HG03175 (cell line): Measurements from ENCODE around the gene UBL5.
"Not testable (repeated sequence)": the region's sequence is repeated elsewhere in the genome, so short reads cannot be mapped to it uniquely, and the experiment has no call there.

ENCODE experiments used
- ATAC-seq: cut with Tn5 transposase; IDR thresholded peaks from one replicate; pipeline ENCODE4 v1.9.1; 2021; ENCODE audit warnings: mild to moderate bottlenecking, moderate library complexity; ENCODE audit not compliant: unreplicated experiment

The UBL5 gene

GRCh38 chr19:9808855-9809824, 18.6 kb upstream of the UBL5 start:
- no peak for ATAC-seq

GRCh38 chr19:9811139-9811538, 16.6 kb upstream of the UBL5 start:
- ATAC-seq = no peak

GRCh38 chr19:9818175-9818733, 9.5 kb upstream of the UBL5 start:
- ATAC-seq = no peak

- ATAC-seq = peak; percentile 88
Measured at GRCh38 chr19:9818734-9819595, 8.8 kb upstream of the UBL5 start, which contains the start of gene FBXL12. FBXL12 (minus strand) TSS chr19:9819079; CDS start chr19:9818813, 266 bp downstream.

GRCh38 chr19:9819596-9819909, 8.2 kb upstream of the UBL5 start:
- ATAC-seq = no peak

- ATAC-seq = not testable (repeated sequence)
Measured at GRCh38 chr19:9820034-9820433, 7.7 kb upstream of the UBL5 start.

DNA sequence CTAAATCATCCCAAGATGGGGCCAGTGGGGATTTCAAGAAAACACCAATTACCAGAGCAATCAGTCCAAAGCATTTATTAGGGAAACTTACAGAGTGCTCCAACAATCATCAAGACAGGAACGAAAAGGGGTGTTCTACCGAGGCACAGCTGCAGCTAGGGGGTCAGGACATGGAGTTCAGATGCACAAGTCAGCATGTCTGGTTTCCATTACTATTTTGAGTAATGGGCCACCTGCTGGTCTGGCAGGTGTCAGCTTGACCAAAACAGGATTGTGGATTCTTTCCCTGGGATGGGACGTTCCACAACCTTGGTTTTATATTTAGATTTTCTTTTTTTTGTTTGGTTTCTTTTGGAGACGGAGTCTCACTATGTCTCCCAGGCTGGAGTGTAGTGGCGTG, 3.9 kb upstream of the UBL5 start:
- no peak for ATAC-seq

DNA sequence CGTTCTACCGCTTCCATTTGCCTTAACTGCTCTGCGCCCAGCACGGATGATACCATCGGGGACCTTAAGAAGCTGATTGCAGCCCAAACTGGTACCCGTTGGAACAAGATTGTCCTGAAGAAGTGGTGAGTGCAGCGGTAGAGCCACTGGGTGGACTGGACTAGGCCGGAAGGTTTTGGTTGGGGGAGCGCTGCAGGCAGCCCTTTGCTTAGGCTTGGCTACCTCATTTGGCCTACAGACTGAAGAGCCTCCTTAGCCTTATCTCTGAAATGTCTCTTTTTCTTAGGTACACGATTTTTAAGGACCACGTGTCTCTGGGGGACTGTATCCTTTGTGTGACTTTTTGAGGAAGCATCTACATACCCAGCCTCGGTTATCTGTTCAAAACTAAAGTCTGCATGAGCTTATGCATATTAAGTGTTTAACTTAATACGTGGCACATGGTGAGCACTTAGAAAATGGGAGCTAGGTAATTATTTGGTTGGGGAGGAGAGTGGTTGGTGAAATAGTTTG, 889 bp downstream of the UBL5 start:
- ATAC-seq = no peak

DNA sequence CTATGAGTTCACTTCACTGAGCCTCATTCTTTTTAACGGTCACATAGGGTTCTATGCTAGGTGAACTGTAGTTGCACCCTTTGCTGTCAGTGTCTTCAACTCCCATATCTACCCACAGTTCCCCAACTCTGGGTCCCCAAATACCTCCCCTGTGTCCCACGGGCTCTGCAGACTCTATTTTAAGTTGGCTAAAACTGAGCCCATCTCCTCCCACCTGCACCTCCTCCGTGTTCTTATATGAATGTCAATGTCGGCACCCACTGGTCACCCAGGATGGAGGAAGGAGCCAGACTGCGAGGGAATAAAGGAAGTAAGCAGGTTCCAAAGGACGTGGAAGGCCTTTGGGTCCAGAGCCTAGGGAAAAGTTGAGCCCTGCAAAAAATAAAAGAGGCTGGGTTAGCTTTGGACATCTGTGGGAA, 6.6 kb downstream of the UBL5 start:
- no peak for ATAC-seq

GRCh38 chr19:9834726-9835506, 7.2 kb downstream of the UBL5 start, which contains the start of gene PIN1:
PIN1 (plus strand) TSS chr19:9835318; CDS start chr19:9835345, 27 bp downstream.
- ATAC-seq = peak; percentile 95

DNA sequence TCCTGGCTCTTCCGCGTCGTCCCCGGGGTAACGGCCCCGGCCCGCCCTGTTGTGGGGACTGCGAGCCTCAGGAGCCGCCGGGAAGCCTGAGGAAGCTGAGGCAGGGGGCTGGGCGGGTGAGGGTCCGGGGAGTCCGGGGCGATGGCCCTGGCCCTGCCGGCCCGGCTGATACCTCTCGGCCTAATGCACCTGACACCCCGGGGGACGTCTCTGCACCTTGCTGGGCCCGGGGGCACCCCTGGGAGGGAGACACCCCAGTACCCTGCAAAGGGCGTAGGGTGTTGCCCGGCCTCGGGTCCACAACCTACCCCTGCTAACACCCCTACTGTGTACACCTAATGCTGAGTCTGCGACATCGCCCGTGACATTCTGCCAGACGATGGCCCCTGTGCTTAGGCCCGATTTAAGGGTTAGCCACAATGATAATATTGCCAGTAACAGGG, 7.8 kb downstream of the UBL5 start:
- ATAC-seq = peak; percentile 8

GRCh38 chr19:9836021-9836420, 8.3 kb downstream of the UBL5 start:
- ATAC-seq = no peak

- no peak for ATAC-seq
Measured at GRCh38 chr19:9838324-9838723, 10.6 kb downstream of the UBL5 start.

GRCh38 chr19:9839415-9839814, 11.7 kb downstream of the UBL5 start:
- no peak for ATAC-seq

DNA sequence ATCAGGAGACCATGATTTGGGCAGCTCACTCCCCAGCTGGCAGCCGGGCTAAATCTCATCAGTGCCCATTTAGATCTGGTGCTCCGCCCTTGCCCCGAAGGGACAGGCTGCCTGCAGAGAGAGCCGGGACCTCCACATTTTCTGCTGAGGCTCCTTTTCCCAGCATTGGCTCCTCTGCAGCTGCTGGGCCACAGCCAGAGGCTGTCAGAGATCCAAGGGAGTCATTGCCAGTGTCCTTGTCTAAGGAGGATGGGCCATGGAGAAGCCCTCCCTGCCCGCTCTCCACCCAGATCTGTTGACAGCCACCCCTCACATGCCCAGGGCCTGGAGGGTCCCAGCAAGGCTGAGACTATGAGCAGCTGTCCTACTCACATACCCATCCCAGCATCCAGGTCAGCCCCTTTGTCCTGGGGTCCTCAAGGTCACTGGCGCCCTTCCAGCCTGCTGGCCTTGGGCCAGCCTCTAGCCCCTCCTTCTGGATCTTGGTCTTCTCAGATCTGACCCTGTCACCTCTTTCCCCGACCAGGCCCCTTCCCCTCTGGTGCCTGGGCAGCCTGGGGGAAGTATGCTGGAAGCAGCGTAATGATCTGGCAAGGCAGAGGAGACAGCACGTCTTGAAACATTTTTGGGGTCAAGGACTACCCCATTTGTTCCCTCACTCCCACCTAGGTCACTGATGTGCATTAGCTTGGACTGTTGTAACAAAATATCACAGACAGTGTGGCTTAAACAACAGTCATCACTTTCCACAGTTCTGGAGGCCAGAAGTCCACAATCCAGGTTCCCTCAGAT, 15.3 kb downstream of the UBL5 start:
- ATAC-seq = no peak

DNA sequence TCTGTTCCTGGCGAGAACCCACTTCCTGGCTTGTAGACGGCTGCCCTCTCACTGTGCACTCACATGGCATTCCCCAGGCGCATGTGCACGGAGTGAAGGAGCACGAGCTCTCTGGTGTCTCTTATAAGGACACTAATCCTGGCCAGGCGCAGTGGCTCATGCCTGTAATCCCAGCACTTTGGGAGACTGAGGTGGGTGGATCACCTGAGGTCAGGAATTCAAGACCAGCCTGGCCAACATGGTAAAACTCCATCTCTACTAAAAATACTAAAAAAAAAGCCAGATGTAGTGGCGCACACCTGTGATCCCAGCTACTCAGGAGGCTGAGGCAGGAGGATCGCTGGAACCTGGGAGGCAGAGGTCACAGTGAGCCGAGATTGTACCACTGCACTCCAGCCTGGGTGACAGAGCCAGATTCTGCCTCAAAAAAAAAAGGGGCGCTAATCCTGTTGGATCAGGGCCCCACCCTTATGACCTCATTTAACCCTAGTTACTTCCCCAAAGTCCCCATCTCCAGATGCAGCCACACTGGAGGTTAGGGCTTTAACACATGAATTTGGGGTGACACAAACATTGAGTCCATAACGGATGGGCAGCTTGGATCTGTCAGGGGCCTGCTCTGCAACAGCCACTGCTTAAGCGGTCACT, 16.0 kb downstream of the UBL5 start:
- ATAC-seq = not testable (repeated sequence)

- no peak for ATAC-seq
Measured at GRCh38 chr19:9847087-9847671, 19.5 kb downstream of the UBL5 start.

- ATAC-seq = no peak
Measured at GRCh38 chr19:9848060-9848459, 20.3 kb downstream of the UBL5 start.

DNA sequence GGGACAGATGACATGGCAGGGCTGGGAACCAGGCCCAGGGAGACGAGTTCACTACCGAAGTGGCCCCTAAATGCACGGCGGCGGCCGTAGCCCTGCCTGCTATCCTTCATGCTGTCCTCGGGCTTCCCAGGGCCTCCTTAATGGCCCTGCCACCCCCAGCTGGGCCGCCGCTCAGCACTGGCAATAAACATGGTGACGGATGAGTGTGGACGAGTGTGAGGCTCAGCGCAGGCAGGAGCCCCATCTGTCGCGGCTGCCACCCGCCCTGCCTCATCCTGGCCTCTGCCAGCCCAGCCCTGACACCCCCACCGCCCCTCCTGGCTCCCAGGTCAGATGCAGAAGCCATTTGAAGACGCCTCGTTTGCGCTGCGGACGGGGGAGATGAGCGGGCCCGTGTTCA, 21.0 kb downstream of the UBL5 start:
- no peak for ATAC-seq
